D721Med (cell line): ENCODE results near the gene ZACN.

Source experiments
- DNase-seq: peaks from one replicate; pipeline ENCODE4 v3.0.0; 2011; ENCODE audit warnings: low spot score; ENCODE audit not compliant: insufficient read length
- FAIRE-seq: peaks from 2 replicates; lab custom pipeline; 2011; peaks lifted over from hg19 to GRCh38; lab: Jason Lieb, UNC
- TF ChIP-seq, protein P1 (sequence below): IDR thresholded peaks from 2 replicates; pipeline ENCODE4 v1.5.1; 2012; ENCODE audit warnings: mild to moderate bottlenecking, control low read depth; ENCODE audit not compliant: insufficient read depth; ENCODE audit errors: missing control alignments

Gene ZACN

DNA sequence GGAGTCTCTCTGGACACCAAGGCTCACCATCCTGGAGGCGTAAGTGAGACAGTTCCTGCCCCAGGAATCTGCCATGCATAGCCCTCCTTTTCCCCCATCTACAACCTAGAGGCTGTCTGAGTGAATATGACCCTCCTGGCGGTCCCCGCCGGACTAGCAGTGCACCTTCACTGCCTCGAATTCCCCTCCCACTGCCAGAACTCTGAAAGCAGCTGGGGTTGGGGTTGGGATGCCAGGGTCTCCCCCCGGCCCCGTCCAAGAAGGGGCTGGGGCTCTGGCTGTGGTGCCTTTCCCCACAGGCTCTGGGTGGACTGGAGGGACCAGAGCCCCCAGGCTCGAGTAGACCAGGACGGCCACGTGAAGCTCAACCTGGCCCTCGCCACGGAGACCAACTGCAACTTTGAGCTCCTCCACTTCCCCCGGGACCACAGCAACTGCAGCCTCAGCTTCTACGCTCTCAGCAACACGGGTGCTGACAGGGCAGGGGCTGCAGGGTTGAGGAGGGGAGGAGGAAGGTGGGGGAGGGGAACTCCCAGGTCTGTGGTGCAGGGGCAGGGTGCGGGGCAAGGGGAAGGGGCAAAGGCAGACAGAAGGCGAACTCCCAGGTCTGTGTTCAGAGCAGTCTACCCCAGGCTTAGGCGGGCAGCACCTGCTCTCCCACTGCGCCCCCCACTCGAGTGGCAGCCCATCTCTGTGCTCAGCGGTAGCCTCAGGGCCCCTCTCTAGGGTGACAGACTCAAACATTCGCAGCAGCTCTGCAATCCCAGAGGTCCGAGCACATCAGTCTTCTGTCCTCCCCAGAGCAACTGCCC, 1.2 kb downstream of the ZACN start:
- DNase-seq (no peak), FAIRE-seq (no peak)
- TF ChIP-seq, protein P1, sequence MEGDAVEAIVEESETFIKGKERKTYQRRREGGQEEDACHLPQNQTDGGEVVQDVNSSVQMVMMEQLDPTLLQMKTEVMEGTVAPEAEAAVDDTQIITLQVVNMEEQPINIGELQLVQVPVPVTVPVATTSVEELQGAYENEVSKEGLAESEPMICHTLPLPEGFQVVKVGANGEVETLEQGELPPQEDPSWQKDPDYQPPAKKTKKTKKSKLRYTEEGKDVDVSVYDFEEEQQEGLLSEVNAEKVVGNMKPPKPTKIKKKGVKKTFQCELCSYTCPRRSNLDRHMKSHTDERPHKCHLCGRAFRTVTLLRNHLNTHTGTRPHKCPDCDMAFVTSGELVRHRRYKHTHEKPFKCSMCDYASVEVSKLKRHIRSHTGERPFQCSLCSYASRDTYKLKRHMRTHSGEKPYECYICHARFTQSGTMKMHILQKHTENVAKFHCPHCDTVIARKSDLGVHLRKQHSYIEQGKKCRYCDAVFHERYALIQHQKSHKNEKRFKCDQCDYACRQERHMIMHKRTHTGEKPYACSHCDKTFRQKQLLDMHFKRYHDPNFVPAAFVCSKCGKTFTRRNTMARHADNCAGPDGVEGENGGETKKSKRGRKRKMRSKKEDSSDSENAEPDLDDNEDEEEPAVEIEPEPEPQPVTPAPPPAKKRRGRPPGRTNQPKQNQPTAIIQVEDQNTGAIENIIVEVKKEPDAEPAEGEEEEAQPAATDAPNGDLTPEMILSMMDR, result no peak

DNA sequence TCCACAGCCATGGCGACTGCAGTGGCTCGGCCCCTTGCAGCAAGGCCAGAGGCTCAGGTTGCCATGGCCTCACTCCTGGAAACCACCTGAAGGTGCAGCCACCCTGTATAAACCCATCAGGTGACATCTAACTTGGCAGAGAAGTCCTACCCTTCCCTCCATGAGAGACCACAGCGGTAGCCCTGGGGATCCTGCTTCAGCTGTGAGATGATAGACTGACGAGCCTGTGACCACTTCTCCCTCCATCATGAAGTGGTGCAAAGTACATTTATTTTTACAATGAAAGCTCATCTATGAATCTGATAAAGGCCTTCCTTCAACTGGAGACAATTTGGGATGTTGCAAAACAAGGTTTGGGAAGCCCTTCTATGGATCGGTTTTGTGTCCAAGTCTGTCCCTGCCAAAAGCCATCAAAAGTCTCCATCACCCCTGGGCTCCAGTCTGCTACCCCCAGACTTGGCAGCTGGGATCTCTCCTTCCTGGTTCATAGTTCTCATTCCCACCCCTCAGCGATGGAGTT, 1.8 kb downstream of the ZACN start:
- DNase-seq (no peak), FAIRE-seq (no peak)
- TF ChIP-seq, protein P1, result no peak

- TF ChIP-seq, protein P1, result no peak
- FAIRE-seq (no peak), DNase-seq (no peak)
Observed at GRCh38 chr17:76081295-76082210, 2.6 kb downstream of the ZACN start.

DNA sequence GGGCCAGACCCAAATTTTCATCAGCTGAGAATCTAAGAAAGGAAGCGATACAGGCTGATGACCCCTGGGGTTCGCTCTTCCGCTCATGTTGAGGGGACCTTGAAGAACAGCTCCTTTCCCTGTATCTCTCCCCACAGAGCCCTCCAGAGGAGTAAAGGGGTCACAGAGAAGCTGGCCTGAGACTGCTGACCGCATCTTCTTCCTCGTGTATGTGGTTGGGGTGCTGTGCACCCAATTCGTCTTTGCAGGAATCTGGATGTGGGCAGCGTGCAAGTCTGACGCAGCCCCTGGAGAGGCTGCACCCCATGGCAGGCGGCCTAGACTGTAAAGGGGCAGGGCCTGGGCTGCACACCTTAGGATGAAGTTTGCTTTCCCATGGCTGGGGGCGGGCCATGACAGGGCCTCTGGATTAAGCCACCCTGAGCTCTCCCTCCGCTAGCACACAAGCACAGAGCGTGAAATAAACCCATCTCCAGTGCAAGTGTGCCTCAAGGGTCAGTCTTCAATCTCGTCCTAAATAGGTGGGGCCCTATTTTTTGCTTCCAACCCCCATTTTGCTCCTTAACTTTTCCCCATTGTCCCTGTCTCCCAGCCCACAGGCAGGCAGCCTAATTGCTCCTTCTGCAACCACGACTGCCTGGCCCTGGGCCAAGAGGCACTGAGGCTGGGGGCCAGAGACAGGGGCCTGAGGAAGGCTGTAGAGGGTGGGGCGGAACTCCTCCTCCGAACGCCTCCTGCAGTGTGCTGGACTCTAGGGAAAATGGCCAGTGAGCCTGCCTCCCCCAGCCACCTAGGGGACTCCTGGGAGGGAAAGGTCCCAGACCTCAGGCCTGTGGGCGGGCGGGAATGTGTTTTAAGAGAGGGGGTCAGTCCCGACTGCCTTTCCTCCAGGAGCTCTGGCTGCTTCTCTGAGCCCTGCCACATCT, 3.6 kb downstream of the ZACN start:
- DNase-seq (no peak), FAIRE-seq (no peak)
- TF ChIP-seq, protein P1, result no peak

DNA sequence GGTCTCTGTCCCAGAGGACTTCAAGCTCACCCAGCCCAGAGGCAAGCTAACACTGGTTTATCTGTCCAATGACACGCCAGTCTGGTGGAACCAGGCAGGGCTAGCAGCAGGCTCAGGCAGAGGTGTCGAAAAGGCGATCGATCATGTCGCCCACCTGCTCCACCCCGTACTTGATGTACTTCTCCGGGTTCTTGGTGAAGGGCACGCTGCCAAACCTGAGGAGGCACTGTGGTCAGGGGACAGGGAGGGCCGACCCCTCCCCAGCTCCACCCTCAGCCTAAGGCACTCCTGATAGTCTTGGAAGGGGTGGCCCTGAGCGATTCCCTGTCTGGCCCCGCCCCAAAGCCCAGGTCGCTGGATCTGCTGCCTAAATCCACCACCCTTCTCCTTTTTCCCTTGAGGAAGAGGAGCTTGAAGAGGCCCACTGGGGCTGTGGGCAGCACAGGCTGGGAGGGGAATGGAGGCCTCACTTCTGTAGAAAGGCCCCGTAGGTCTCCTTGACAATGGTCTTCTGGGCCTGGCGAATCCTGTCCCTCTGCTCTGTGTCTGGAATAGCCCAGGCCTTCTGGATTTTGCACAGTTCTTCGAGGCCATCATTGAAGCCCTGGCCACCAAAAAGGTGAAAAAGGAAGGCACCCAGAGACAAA, 4.7 kb downstream of the ZACN start:
- TF ChIP-seq, protein P1, result no peak
- FAIRE-seq (no peak), DNase-seq (no peak)

DNA sequence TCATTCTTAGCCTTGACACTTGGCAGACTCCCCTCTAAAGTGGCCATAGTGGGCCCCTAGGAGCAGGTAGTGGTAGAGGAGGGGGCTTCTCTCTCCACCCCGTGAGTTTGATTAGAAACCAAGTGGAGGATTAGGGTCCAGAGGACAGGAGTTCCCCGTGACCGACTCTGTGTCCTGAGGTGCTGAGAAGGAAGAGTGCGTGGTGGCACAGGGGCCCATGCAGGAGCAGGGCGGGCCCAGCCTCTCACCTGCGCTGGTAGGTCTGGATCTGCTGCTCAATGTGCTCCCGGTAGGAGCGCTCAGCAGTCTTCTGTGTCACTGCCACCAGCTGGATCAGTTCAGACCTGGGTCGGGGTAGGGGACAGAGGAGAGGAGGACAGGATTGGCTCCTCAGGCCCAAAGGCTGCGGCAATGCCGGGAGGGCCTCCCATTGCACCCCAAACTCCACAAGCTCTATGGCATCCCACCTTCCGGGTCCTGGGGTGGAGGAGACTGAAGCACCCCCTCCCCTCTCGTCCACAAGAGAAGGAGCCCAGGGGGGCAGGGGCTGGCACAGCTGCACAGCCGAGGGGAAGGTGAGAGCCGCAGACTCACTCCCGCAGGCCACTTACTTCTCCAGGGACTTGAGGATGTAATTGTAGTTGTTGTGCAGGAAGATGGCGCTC, 6.2 kb downstream of the ZACN start:
- TF ChIP-seq, protein P1, result no peak
- DNase-seq (no peak), FAIRE-seq (no peak)
